ENCODE data around the gene TREX2.

The TREX2 gene

GRCh38 chrX:153463556-153463955, 17.7 kb upstream of the TREX2 start:
- no peak for TF ChIP-seq CTCF (IDR thresholded peaks at IDR 0.05; ENCODE audit: low read length, missing control alignments)
- H3K4me3 ChIP-seq (replicated peaks; ENCODE audit: low read depth, low read length), result no peak overlapping the region
- DNase-seq (ENCODE audit: low read depth), result no peak

- DNase-seq (ENCODE audit: low read depth), result no peak
- TF ChIP-seq CTCF (IDR thresholded peaks at IDR 0.05; ENCODE audit: low read length, missing control alignments), result no peak
- no peak overlapping the region for H3K4me3 ChIP-seq (replicated peaks; ENCODE audit: low read depth, low read length)
These were observed 17.2 kb upstream of the TREX2 start for GRCh38 chrX:153463031-153463430.

- DNase-seq (ENCODE audit: low read depth), result no peak
- H3K4me3 ChIP-seq (replicated peaks; ENCODE audit: low read depth, low read length), result no peak overlapping the region
- no peak for TF ChIP-seq CTCF (IDR thresholded peaks at IDR 0.05; ENCODE audit: low read length, missing control alignments)
These were observed 16.4 kb upstream of the TREX2 start for GRCh38 chrX:153462291-153462690.

GRCh38 chrX:153460826-153461225, 15.0 kb upstream of the TREX2 start:
- peak; percentile 55 for DNase-seq (ENCODE audit: low read depth)
- no peak overlapping the region for H3K4me3 ChIP-seq (replicated peaks; ENCODE audit: low read depth, low read length)
- TF ChIP-seq CTCF (IDR thresholded peaks at IDR 0.05; ENCODE audit: low read length, missing control alignments), result peak; percentile 60

- TF ChIP-seq CTCF (IDR thresholded peaks at IDR 0.05; ENCODE audit: low read length, missing control alignments), result no peak
- H3K4me3 ChIP-seq (replicated peaks; ENCODE audit: low read depth, low read length), result no peak overlapping the region
- DNase-seq (ENCODE audit: low read depth), result peak; percentile 55
These were observed 14.1 kb upstream of the TREX2 start for GRCh38 chrX:153459986-153460385.

- no peak for DNase-seq (ENCODE audit: low read depth)
- TF ChIP-seq CTCF (IDR thresholded peaks at IDR 0.05; ENCODE audit: low read length, missing control alignments), result no peak
- H3K4me3 ChIP-seq (replicated peaks; ENCODE audit: low read depth, low read length), result no peak overlapping the region
These were observed 12.6 kb upstream of the TREX2 start for GRCh38 chrX:153458476-153458875.

- no peak overlapping the region for H3K4me3 ChIP-seq (replicated peaks; ENCODE audit: low read depth, low read length)
- no peak for TF ChIP-seq CTCF (IDR thresholded peaks at IDR 0.05; ENCODE audit: low read length, missing control alignments)
- DNase-seq (ENCODE audit: low read depth), result no peak
These were observed 12.1 kb upstream of the TREX2 start for GRCh38 chrX:153457827-153458466.

Data from fibroblast of pulmonary artery (primary cell).